NT2/D1 (cell line): Measurements from ENCODE around the gene ZNF618.

Experiments used
- SUZ12 ChIP-seq: IDR thresholded peaks from 2 replicates; pipeline ENCODE4 v1.6.1; 2011; ENCODE audit not compliant: insufficient read length, insufficient read depth; ENCODE audit errors: extremely low read depth
- YY1 ChIP-seq: IDR thresholded peaks from 2 replicates; pipeline ENCODE4 v1.6.1; 2011; ENCODE audit not compliant: insufficient read length, insufficient read depth
- ZNF274 ChIP-seq: IDR thresholded peaks from 2 replicates; pipeline ENCODE4 v1.6.1; 2011; ENCODE audit warnings: mild to moderate bottlenecking, low read depth, low read length

GRCh38 chr9:113921396-113921925 lies 45.4 kb downstream of the ZNF618 start:
- TF ChIP-seq ZNF274: no peak
- no peak for TF ChIP-seq YY1
- TF ChIP-seq SUZ12: no peak
